ENCODE data around the gene LRBA.
"Not testable (repeated sequence)": the region's sequence is repeated elsewhere in the genome, so short reads cannot be mapped to it uniquely, and the experiment has no call there.

LRBA gene

GRCh38 chr4:150948710-150949109 lies 66.4 kb downstream of the LRBA start:
- no peak for DNase-seq (ENCODE audit: low read depth in 2 of 3, low spot score in 2 of 3)

GRCh38 chr4:150948074-150948473 lies 67.0 kb downstream of the LRBA start:
- DNase-seq (ENCODE audit: low read depth in 2 of 3, low spot score in 2 of 3), result no peak

- DNase-seq (ENCODE audit: low read depth in 2 of 3, low spot score in 2 of 3), result no peak
These were observed 70.4 kb downstream of the LRBA start for GRCh38 chr4:150944660-150945059.

- no peak for DNase-seq (ENCODE audit: low read depth in 2 of 3, low spot score in 2 of 3)
These were observed 71.3 kb downstream of the LRBA start for GRCh38 chr4:150943818-150944217.

GRCh38 chr4:150943126-150943525 lies 72.0 kb downstream of the LRBA start:
- DNase-seq (ENCODE audit: low read depth in 2 of 3, low spot score in 2 of 3), result no peak

GRCh38 chr4:150942539-150942938 lies 72.5 kb downstream of the LRBA start:
- DNase-seq (ENCODE audit: low read depth in 2 of 3, low spot score in 2 of 3), result no peak

GRCh38 chr4:150940123-150940522 lies 75.0 kb downstream of the LRBA start:
- DNase-seq (ENCODE audit: low read depth in 2 of 3, low spot score in 2 of 3), result no peak

- DNase-seq (ENCODE audit: low read depth in 2 of 3, low spot score in 2 of 3), result no peak
These were observed 75.6 kb downstream of the LRBA start for GRCh38 chr4:150939530-150939929.

GRCh38 chr4:150938873-150939499 lies 76.1 kb downstream of the LRBA start:
- DNase-seq (ENCODE audit: low read depth in 2 of 3, low spot score in 2 of 3), result no peak

GRCh38 chr4:150938417-150938816 lies 76.7 kb downstream of the LRBA start:
- no peak for DNase-seq (ENCODE audit: low read depth in 2 of 3, low spot score in 2 of 3)

GRCh38 chr4:150934022-150934421 lies 81.1 kb downstream of the LRBA start:
- DNase-seq (ENCODE audit: low read depth in 2 of 3, low spot score in 2 of 3), result no peak

GRCh38 chr4:150931796-150932195 lies 83.3 kb downstream of the LRBA start:
- no peak for DNase-seq (ENCODE audit: low read depth in 2 of 3, low spot score in 2 of 3)

- no peak for DNase-seq (ENCODE audit: low read depth in 2 of 3, low spot score in 2 of 3)
These were observed 84.1 kb downstream of the LRBA start for GRCh38 chr4:150931005-150931404.

GRCh38 chr4:150923945-150924344 lies 91.1 kb downstream of the LRBA start:
- DNase-seq (ENCODE audit: low read depth in 2 of 3, low spot score in 2 of 3), result no peak

GRCh38 chr4:150921486-150921885 lies 93.6 kb downstream of the LRBA start:
- DNase-seq (ENCODE audit: low read depth in 2 of 3, low spot score in 2 of 3), result not testable (repeated sequence)

GRCh38 chr4:150918562-150918961 lies 96.5 kb downstream of the LRBA start:
- not testable (repeated sequence) for DNase-seq (ENCODE audit: low read depth in 2 of 3, low spot score in 2 of 3)

- no peak for DNase-seq (ENCODE audit: low read depth in 2 of 3, low spot score in 2 of 3)
These were observed 103.8 kb downstream of the LRBA start for GRCh38 chr4:150911326-150911725.

GRCh38 chr4:150909116-150909515 lies 106.0 kb downstream of the LRBA start:
- DNase-seq (ENCODE audit: low read depth in 2 of 3, low spot score in 2 of 3), result no peak

GRCh38 chr4:150906987-150907633 lies 108.0 kb downstream of the LRBA start:
- no peak for DNase-seq (ENCODE audit: low read depth in 2 of 3, low spot score in 2 of 3)

GRCh38 chr4:150904671-150905070 lies 110.4 kb downstream of the LRBA start:
- no peak for DNase-seq (ENCODE audit: low read depth in 2 of 3, low spot score in 2 of 3)

GRCh38 chr4:150903603-150904002 lies 111.5 kb downstream of the LRBA start:
- DNase-seq (ENCODE audit: low read depth in 2 of 3, low spot score in 2 of 3), result no peak

GRCh38 chr4:150896497-150896896 lies 118.6 kb downstream of the LRBA start:
- DNase-seq (ENCODE audit: low read depth in 2 of 3, low spot score in 2 of 3), result no peak

GRCh38 chr4:150890246-150890645 lies 124.8 kb downstream of the LRBA start:
- DNase-seq (ENCODE audit: low read depth in 2 of 3, low spot score in 2 of 3), result no peak

Measured in activated CD8-positive, alpha-beta memory T cell treated with anti-CD3 and anti-CD28 coated beads for 48 hours (primary cell).